ENCODE measurements around the gene LEMD3.

LEMD3 gene

GRCh38 chr12:65122703-65123102 is 46.7 kb upstream of the LEMD3 start:
- DNase-seq (no peak), ATAC-seq (ENCODE audit: insufficient read depth, low read depth) (no peak)
- Histone ChIP-seq H3K79me2 (ENCODE audit: insufficient read depth, low read length) (no peaks in the 10 kb centered on the region), H3K9ac (ENCODE audit: low read depth, low read length) (no peak overlapping the region), H3K27me3 (ENCODE audit: insufficient read depth, low read length, poor library complexity) (peaks cover 17% of the 10 kb centered on the region), H4K20me1 (ENCODE audit: insufficient read depth, low read length) (no peaks in the 10 kb centered on the region), H3K9me3 (ENCODE audit: insufficient read depth, low read length, severe bottlenecking) (no peaks in the 10 kb centered on the region), H2AFZ (ENCODE audit: low read depth, low read length) (no peak overlapping the region), H3K4me3 (ENCODE audit: low read depth in 1 of 2, low read length in 2 of 2) (no peak overlapping the region), H3K36me3 (ENCODE audit: insufficient read depth, low read length) (no peaks in the 10 kb centered on the region), H3K4me2 (ENCODE audit: insufficient read depth, low read length) (no peak overlapping the region), H3K27ac (ENCODE audit: low read length) (no peak overlapping the region), H3K4me1 (ENCODE audit: insufficient read depth, low read length) (no peaks in the 10 kb centered on the region)
- TF ChIP-seq, protein P1, sequence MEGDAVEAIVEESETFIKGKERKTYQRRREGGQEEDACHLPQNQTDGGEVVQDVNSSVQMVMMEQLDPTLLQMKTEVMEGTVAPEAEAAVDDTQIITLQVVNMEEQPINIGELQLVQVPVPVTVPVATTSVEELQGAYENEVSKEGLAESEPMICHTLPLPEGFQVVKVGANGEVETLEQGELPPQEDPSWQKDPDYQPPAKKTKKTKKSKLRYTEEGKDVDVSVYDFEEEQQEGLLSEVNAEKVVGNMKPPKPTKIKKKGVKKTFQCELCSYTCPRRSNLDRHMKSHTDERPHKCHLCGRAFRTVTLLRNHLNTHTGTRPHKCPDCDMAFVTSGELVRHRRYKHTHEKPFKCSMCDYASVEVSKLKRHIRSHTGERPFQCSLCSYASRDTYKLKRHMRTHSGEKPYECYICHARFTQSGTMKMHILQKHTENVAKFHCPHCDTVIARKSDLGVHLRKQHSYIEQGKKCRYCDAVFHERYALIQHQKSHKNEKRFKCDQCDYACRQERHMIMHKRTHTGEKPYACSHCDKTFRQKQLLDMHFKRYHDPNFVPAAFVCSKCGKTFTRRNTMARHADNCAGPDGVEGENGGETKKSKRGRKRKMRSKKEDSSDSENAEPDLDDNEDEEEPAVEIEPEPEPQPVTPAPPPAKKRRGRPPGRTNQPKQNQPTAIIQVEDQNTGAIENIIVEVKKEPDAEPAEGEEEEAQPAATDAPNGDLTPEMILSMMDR (IDR thresholded peaks at IDR 0.05; ENCODE audit: borderline replicate concordance, extremely low read depth, low read length, poor library complexity, severe bottlenecking): no peak
- TF ChIP-seq EZH2 (IDR thresholded peaks at IDR 0.05; ENCODE audit: borderline replicate concordance, low read depth, low read length, severe bottlenecking): no peak

DNA sequence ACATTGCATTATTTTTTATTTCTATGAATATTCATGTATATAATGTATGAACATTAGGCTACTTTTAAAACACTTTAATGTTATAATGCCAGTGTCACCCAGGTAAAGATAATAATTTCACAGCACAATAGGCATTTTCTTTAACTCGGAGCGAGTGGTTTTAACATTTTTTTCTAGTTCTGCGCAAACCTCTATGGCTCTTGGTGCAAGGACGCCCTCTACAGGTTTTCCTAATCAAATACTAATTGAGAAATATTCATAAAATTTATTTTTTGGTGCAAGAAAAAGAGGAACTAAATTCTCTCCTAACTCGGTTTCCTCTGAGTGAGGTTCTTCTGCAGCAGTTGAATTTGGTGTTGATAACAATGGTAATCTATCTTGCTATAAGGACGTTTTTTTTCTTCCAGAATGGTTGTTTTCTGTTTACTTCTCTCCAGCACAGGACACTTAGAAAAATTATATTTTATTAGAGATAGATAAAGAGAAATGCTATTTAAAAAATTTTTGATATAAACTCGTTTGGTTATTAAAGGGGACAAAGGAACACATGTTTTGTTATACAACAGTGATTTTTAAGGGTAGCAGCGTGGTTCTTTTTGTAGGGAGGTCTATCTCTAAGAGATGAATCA is 45.8 kb upstream of the LEMD3 start:
- H3K4me2 ChIP-seq (ENCODE audit: insufficient read depth, low read length): no peak overlapping the region
- H4K20me1 ChIP-seq (ENCODE audit: insufficient read depth, low read length): no peaks in the 10 kb centered on the region
- H3K4me1 ChIP-seq (ENCODE audit: insufficient read depth, low read length): no peaks in the 10 kb centered on the region
- H3K79me2 ChIP-seq (ENCODE audit: insufficient read depth, low read length): no peaks in the 10 kb centered on the region
- H3K9me3 ChIP-seq (ENCODE audit: insufficient read depth, low read length, severe bottlenecking): no peaks in the 10 kb centered on the region
- H3K9ac ChIP-seq (ENCODE audit: low read depth, low read length): no peak overlapping the region
- no peak for TF ChIP-seq EZH2 (IDR thresholded peaks at IDR 0.05; ENCODE audit: borderline replicate concordance, low read depth, low read length, severe bottlenecking)
- TF ChIP-seq, protein P1 (IDR thresholded peaks at IDR 0.05; ENCODE audit: borderline replicate concordance, extremely low read depth, low read length, poor library complexity, severe bottlenecking): peak; percentile 56
- peak; percentile 9 for DNase-seq
- no peaks in the 10 kb centered on the region for H3K36me3 ChIP-seq (ENCODE audit: insufficient read depth, low read length)
- peaks cover 16% of the 10 kb centered on the region for H3K27me3 ChIP-seq (ENCODE audit: insufficient read depth, low read length, poor library complexity)
- H2AFZ ChIP-seq (ENCODE audit: low read depth, low read length): no peak overlapping the region
- ATAC-seq (ENCODE audit: insufficient read depth, low read depth): no peak
- no peak overlapping the region for H3K4me3 ChIP-seq (ENCODE audit: low read depth in 1 of 2, low read length in 2 of 2)
- no peak overlapping the region for H3K27ac ChIP-seq (ENCODE audit: low read length)

GRCh38 chr12:65125247-65125646 is 44.1 kb upstream of the LEMD3 start:
- no peak overlapping the region for H3K27ac ChIP-seq (ENCODE audit: low read length)
- DNase-seq (no peak), ATAC-seq (ENCODE audit: insufficient read depth, low read depth) (no peak)
- H4K20me1 ChIP-seq (ENCODE audit: insufficient read depth, low read length): no peaks in the 10 kb centered on the region
- no peaks in the 10 kb centered on the region for H3K9me3 ChIP-seq (ENCODE audit: insufficient read depth, low read length, severe bottlenecking)
- H3K4me3 ChIP-seq (ENCODE audit: low read depth in 1 of 2, low read length in 2 of 2): no peak overlapping the region
- peaks cover 16% of the 10 kb centered on the region for H3K27me3 ChIP-seq (ENCODE audit: insufficient read depth, low read length, poor library complexity)
- no peaks in the 10 kb centered on the region for H3K36me3 ChIP-seq (ENCODE audit: insufficient read depth, low read length)
- no peak overlapping the region for H3K4me2 ChIP-seq (ENCODE audit: insufficient read depth, low read length)
- no peaks in the 10 kb centered on the region for H3K79me2 ChIP-seq (ENCODE audit: insufficient read depth, low read length)
- no peak overlapping the region for H3K9ac ChIP-seq (ENCODE audit: low read depth, low read length)
- no peaks in the 10 kb centered on the region for H3K4me1 ChIP-seq (ENCODE audit: insufficient read depth, low read length)
- H2AFZ ChIP-seq (ENCODE audit: low read depth, low read length): no peak overlapping the region
- TF ChIP-seq, protein P1 (IDR thresholded peaks at IDR 0.05; ENCODE audit: borderline replicate concordance, extremely low read depth, low read length, poor library complexity, severe bottlenecking): no peak
- no peak for TF ChIP-seq EZH2 (IDR thresholded peaks at IDR 0.05; ENCODE audit: borderline replicate concordance, low read depth, low read length, severe bottlenecking)

Measured in DND-41 (cell line).